Muscle of leg (tissue), 11 donors: Measurements from ENCODE around the gene JAG1. TPM values are rescaled to one million over a fixed set of nuclear protein-coding genes. Genes with fewer than 3 reads are reported as not detected.

ENCODE experiments used
- DNase-seq: peaks from one replicate; pipeline ENCODE4 v3.0.0; 2013
- H3K27ac ChIP-seq: one replicate; pipeline ENCODE4 v1.5.1; 2013; ENCODE audit warnings: mild to moderate bottlenecking, low read length, control low read depth
- H3K27me3 ChIP-seq: one replicate; pipeline ENCODE4 v1.6.1; 2013; ENCODE audit warnings: low read length; ENCODE audit not compliant: control insufficient read depth, insufficient read depth
- H3K36me3 ChIP-seq: one replicate; pipeline ENCODE4 v1.6.1; 2013; ENCODE audit warnings: low read length; ENCODE audit not compliant: control insufficient read depth, insufficient read depth
- H3K4me1 ChIP-seq: one replicate; pipeline ENCODE4 v1.6.1; 2013; ENCODE audit warnings: low read length; ENCODE audit not compliant: control insufficient read depth, insufficient read depth
- H3K4me3 ChIP-seq: one replicate; pipeline ENCODE4 v1.5.1; 2013; ENCODE audit warnings: low read length, control low read depth
- H3K9me3 ChIP-seq: replicated peaks from 2 replicates; pipeline ENCODE4 v1.6.1; 2013; ENCODE audit warnings: low read depth, low read length; ENCODE audit not compliant: control insufficient read depth
- WGBS: methylation state at CpG from one replicate; pipeline ENCODE4 v1.1.5; 2013; ENCODE audit warnings: missing lambda C conversion rate; ENCODE audit not compliant: insufficient coverage; 5-methylcytosine and 5-hydroxymethylcytosine counted together
- polyA plus RNA-seq, 8 donors: library from polyadenylated mRNA; unstranded; fragments of 120-200 nt; gene quantifications; one replicate each; pipeline versions ENCODE4 v1.2.1 to v1.2.3, GENCODE V29; 2013; ENCODE audit warnings: inconsistent platforms in 1 of 8, low replicate concordance in 1 of 8; ENCODE audit not compliant: insufficient read length in 8 of 8, insufficient read depth in 1 of 8
- total RNA-seq: library from RNA; stranded (reverse); fragments of 120-200 nt; gene quantifications from one replicate; pipeline ENCODE4 v1.2.4, GENCODE V29; 2013

The JAG1 gene
- total and polyA plus RNA-seq, 9 donors = 28.9 to 52.8 (median 33.9) TPM

DNA sequence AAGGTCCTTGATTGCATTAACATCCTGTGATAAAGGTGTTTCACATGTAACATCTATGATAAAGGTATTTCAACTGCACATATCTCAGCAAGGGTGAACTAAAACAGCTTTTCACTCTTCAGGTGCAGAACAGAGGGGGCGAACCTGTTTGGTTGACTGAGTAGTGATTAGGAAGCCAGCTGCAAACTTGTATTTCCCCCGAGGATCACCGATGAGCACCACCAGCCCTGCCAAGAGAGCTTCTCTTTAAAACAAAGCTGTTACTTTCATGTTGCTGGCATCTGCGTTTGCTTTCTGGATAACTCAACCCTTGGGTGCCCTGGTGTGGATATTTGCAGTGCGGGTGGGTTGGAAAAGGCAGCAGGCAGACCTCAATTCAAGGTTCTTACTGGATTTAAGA is 39.6 kb downstream of the JAG1 start:
- Histone ChIP-seq H3K27ac (peak overlapping the region; percentile 84), H3K36me3 (peaks cover 8% of the 10 kb centered on the region), H3K4me3 (no peak overlapping the region), H3K9me3 (no peaks in the 10 kb centered on the region), H3K4me1 (peaks cover 69% of the 10 kb centered on the region), H3K27me3 (no peaks in the 10 kb centered on the region)
- DNase-seq = no peak
- 80% methylated on average over 1 of the region's 5 CpGs for WGBS

DNA sequence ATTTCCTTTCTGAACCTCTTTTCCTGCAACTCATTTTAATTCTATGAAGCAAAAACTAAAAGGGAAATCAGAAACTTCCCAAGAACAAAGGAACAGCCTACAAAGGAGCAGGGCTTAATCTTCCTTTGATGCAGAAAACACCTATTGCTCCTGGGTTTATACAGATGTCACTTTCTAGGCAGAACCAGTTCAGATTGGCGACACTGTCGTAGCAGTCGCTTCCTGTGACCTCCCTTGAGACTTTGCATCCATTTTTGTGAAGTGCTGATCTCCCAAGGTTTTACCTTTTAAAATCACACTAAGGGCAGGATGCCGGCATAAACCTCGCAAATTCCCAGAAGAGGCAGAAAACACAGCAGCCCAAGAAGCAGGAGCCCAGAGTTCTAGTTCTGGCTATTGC is 40.1 kb downstream of the JAG1 start:
- Histone ChIP-seq H3K4me1 (peaks cover 66% of the 10 kb centered on the region), H3K4me3 (no peak overlapping the region), H3K27ac (no peak overlapping the region), H3K36me3 (peaks cover 5% of the 10 kb centered on the region), H3K27me3 (no peaks in the 10 kb centered on the region), H3K9me3 (no peaks in the 10 kb centered on the region)
- no peak for DNase-seq
- WGBS = 38% methylated on average over 2 of the region's 5 CpGs

DNA sequence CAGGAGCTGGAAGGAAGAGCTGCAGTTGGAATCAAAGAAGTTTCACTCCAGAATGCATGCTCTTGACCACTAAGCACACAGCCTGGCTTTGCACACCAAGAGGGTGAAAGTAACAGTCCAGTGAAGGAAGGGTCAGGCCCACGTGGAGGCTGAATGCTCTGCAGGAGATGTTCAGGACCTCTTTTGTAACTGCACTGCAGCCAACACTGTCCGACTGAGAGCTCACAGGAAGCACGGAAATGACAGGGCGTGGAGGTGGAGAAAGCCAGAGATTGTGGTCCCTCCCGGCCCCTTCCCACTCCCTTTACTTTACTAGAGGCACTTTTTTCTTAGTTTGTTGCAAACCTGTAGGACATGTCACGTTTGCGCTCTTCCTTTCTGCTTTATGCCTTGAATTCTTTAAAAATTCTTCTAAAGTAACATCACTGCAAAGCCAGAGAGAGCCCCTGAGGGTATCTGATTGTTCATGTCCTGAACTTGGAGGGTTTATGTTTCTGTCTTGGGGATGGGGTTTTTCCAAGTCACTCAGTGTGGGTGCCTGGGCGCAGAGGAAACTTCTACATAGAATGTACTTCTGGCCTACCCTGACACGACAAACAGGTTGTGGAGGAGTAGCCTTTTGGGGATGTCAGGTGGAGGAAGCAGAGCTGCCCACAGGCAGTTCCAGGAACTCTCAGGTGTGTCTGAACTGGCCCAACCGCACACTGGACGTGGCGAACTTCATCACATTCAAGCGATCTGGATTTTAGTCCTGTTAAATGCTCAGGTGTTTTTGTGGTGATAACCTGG is 40.9 kb downstream of the JAG1 start:
- peak; percentile 57 for DNase-seq
- H3K4me3 ChIP-seq = no peak overlapping the region
- H3K4me1 ChIP-seq = peaks cover 66% of the 10 kb centered on the region
- peaks cover 5% of the 10 kb centered on the region for H3K36me3 ChIP-seq
- H3K9me3 ChIP-seq = no peaks in the 10 kb centered on the region
- H3K27me3 ChIP-seq = no peaks in the 10 kb centered on the region
- 50% methylated on average over 9 of the region's 13 CpGs for WGBS
- no peak overlapping the region for H3K27ac ChIP-seq

DNA sequence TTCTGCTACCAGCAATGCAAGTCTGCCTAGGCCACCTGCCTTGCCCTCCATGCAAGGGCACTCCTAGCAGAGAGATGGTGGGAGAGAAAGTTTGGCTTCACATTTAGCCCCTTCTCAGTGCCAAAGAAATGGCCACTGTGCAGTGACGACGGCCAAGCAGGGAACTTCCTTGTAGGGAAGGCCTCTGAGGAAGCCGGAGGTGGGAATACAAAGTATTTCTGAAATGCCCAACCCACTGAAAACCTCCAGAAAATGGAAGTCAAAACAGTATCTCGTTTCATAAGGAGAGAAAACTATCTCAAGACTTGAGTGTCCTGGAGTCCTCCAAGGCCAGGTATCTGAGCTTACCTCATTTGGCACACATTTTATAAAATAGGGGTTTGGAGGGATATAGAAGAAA is 42.7 kb downstream of the JAG1 start:
- WGBS = 60% methylated on average over 2 of the region's 4 CpGs
- no peak for DNase-seq
- peaks cover 50% of the 10 kb centered on the region for H3K4me1 ChIP-seq
- H3K4me3 ChIP-seq = no peak overlapping the region
- no peaks in the 10 kb centered on the region for H3K27me3 ChIP-seq
- H3K36me3 ChIP-seq = no peaks in the 10 kb centered on the region
- H3K9me3 ChIP-seq = no peaks in the 10 kb centered on the region
- no peak overlapping the region for H3K27ac ChIP-seq

DNA sequence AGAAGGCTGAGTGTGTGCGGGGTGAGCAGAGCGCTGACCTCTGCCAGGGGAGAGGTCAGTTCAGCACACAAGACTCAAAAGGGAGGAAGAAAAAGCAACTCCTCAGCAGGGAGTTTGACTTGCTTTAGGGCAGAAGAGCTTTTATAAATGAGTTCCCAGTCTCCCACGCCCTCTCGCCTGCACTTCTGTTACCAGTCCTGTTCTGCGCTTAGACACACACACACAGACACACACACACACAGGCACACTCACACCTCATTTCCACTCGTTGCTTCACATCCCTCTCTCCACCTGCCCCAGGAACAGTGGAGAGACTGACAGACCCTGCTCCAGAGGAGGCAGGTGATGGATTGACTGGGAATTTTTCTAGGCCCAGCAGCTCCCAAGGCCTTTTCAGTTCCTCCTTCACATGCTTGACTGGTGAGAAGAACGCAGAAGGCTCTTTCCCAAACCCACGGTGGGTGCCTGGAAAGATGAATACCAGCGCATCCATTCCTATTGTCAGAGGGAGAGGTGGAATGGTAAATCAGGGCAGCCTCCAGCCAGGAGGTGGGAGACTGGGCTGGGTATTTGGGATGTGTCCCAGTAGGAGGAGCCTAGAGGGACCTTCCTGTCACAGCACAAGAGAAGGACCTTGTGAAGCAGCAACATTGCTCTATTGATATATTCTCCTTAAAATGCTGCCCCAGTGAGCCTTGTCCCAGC is 43.7 kb downstream of the JAG1 start:
- H3K4me3 ChIP-seq = no peak overlapping the region

DNA sequence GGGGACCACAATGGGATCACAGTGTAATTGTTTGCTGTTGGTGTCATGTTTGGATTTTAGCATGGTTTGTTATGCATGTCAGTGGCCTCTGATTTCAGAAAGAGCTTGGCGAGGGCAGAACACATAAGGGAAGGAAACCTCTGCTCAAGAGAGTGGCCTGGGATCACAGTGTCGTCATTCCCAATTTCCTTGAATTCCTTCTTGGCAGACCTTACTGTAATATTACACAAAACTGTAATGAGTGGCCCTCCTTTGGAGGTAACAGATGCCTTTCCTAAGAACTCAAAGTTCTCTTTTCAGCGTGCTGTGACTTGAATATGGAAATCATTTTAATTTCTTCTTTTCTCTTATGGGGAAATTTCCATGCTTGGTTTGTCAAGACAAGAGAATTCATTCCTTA is 46.9 kb downstream of the JAG1 start:
- DNase-seq = peak; percentile 85
- Histone ChIP-seq H3K36me3 (no peaks in the 10 kb centered on the region), H3K9me3 (no peaks in the 10 kb centered on the region), H3K4me3 (no peak overlapping the region), H3K27ac (peak overlapping the region; percentile 8), H3K27me3 (no peaks in the 10 kb centered on the region), H3K4me1 (peaks cover 23% of the 10 kb centered on the region)
- no CpG with 5 or more reads among the region's 3 CpGs for WGBS

More for the DNA sequence above, 43.7 kb downstream of the JAG1 start:
- WGBS = 87% methylated on average over 3 of the region's 9 CpGs
- Histone ChIP-seq H3K36me3 (no peaks in the 10 kb centered on the region), H3K4me1 (peaks cover 40% of the 10 kb centered on the region), H3K27ac (peak overlapping the region; percentile 51), H3K27me3 (no peaks in the 10 kb centered on the region), H3K9me3 (no peaks in the 10 kb centered on the region)
- DNase-seq = no peak

DNA sequence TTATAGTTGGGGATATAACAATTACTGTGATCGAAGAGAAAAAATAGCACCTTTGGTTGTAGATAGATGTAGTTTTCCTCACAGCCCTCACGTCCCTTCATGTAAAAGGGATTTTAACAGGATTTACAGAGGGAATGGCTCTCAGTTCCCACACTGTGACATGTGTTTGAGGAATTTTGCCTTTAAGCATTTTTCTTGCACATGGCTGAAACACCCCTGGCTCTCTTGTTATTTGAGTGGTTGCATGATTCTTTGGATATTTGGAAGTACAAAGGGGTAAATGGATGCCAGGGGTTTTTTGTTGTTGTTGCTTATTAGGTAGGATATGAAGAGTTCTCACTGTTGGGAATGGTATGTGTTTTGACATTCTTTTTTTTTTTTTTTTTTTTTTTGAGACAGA is 48.2 kb downstream of the JAG1 start:
- no peak overlapping the region for H3K4me3 ChIP-seq
- no peaks in the 10 kb centered on the region for H3K9me3 ChIP-seq
- no CpG with 5 or more reads among the region's 2 CpGs for WGBS
- H3K4me1 ChIP-seq = peaks cover 16% of the 10 kb centered on the region
- H3K36me3 ChIP-seq = no peaks in the 10 kb centered on the region
- no peak overlapping the region for H3K27ac ChIP-seq
- no peaks in the 10 kb centered on the region for H3K27me3 ChIP-seq
- no peak for DNase-seq

DNA sequence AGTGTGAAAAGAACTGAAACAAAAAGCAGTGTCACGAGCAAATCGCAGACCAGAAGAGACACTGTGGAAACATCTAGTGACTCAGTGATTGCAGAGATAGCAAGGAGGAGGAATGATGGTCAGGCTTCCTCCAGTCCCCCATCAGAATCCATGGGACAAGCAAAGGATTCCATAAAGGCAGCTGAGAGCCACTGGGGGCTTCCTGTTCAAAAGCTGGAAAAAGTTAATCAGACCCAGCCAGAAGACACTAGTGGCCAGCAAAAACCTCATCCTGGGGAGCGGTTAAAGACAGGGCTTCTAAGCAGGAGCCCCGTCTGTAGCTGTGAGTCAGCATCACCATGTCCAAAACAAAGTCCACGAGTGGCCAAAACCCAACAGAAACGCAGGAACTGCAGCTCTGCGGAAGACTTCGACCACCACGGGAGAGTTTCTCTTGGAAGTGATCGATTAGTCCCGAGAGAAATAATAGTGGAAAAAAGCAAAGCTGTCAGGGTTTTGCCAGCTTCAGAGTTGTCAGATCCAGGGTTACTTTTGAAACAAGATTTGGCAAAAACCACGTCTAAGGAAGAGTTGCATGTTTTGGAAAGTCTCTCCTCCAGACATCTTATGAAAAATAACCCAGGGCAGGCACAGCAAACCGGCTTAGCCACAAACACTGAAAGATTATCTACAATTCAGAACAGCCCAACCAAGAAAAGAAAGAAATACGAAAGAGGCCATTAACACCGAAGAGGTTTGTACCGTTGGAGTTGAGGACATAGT is 51.0 kb downstream of the JAG1 start:
- WGBS = 45% methylated on average over 7 of the region's 16 CpGs
- Histone ChIP-seq H3K27me3 (no peaks in the 10 kb centered on the region), H3K27ac (peak overlapping the region; percentile 82), H3K36me3 (no peaks in the 10 kb centered on the region), H3K4me3 (no peak overlapping the region), H3K9me3 (no peaks in the 10 kb centered on the region), H3K4me1 (peaks cover 12% of the 10 kb centered on the region)
- DNase-seq = peak; percentile 94

DNA sequence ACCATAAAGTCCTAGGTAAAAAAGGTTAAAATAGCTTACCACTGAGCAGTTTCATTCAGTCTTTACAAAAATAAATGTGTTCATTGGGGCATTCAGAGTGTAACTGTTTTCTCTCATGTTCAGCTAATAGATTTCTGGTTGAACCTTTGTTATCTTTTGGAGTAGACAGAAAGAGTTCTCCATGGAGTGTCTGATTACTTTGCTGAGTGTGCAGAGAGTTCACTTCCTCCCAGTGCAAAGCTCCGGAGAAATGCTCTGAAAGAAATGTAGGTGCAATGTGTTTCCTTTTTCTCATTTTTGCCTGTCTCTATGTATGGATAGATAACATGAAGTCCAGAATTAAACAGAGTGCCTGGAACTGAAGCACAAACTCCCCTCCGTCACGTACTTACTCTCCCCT is 52.6 kb downstream of the JAG1 start:
- WGBS = no CpG with 5 or more reads among the region's 3 CpGs

DNA sequence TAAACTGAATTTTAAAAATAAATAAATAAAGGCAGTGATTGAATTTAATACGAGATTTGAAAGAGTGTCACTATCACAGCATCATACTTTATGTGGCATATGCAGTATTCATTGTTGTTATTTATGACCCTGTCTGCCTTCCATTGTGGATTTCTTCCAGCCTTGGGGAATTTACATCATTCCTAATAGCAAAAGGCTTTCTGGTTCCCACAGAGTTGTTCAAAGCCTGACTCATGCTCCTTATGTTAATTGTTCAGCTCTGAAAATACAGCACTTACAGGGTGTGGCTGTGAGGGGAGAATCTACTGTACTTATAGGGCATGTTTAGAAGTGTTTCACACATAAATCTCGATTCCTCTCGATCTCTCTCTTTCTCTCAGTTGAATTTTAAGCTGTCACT is 54.4 kb downstream of the JAG1 start:
- peak; percentile 87 for DNase-seq
- Histone ChIP-seq H3K9me3 (no peaks in the 10 kb centered on the region), H3K4me3 (no peak overlapping the region), H3K27me3 (no peaks in the 10 kb centered on the region), H3K27ac (peak overlapping the region; percentile 60), H3K4me1 (peaks cover 12% of the 10 kb centered on the region), H3K36me3 (no peaks in the 10 kb centered on the region)
- no CpG with 5 or more reads among the region's 3 CpGs for WGBS

More for the DNA sequence above, 52.6 kb downstream of the JAG1 start:
- no peak for DNase-seq
- Histone ChIP-seq H3K4me3 (no peak overlapping the region), H3K27me3 (no peaks in the 10 kb centered on the region), H3K9me3 (no peaks in the 10 kb centered on the region), H3K4me1 (peaks cover 12% of the 10 kb centered on the region), H3K27ac (no peak overlapping the region), H3K36me3 (no peaks in the 10 kb centered on the region)
